Ishikawa (cell line): ENCODE data around the gene GABRB3.

Experiments
- CEBPB ChIP-seq: IDR thresholded peaks from 2 replicates; pipeline ENCODE4 v1.6.1; 2012
- CREB1 ChIP-seq: IDR thresholded peaks from 2 replicates; pipeline ENCODE4 v1.6.1; 2012; ENCODE audit warnings: low read depth
- EGR1 ChIP-seq: IDR thresholded peaks from 2 replicates; pipeline ENCODE4 v1.6.1; 2012
- EP300 ChIP-seq: IDR thresholded peaks from 2 replicates; pipeline ENCODE4 v1.6.1; 2012; ENCODE audit warnings: borderline replicate concordance
- FOXM1 ChIP-seq: IDR thresholded peaks from 2 replicates; pipeline ENCODE4 v1.6.1; 2012; ENCODE audit warnings: low read depth, borderline replicate concordance
- MAX ChIP-seq: IDR thresholded peaks from 2 replicates; pipeline ENCODE4 v1.6.1; 2012
- NFIC ChIP-seq: IDR thresholded peaks from 2 replicates; pipeline ENCODE4 v1.6.1; 2012
- RAD21 ChIP-seq: IDR thresholded peaks from 2 replicates; pipeline ENCODE4 v1.6.1; 2012; ENCODE audit warnings: low read depth
- REST ChIP-seq: IDR thresholded peaks from 2 replicates; pipeline ENCODE4 v1.6.1; 2012; ENCODE audit warnings: low read depth, mild to moderate bottlenecking
- TAF1 ChIP-seq: IDR thresholded peaks from 2 replicates; pipeline ENCODE4 v1.6.1; 2012; ENCODE audit warnings: low read depth, mild to moderate bottlenecking
- TCF12 ChIP-seq: IDR thresholded peaks from 2 replicates; pipeline ENCODE4 v1.6.1; 2012; ENCODE audit warnings: low read depth
- TEAD4 ChIP-seq: IDR thresholded peaks from 2 replicates; pipeline ENCODE4 v1.6.1; 2012
- USF1 ChIP-seq: IDR thresholded peaks from 2 replicates; pipeline ENCODE4 v1.6.1; 2012
- YY1 ChIP-seq: IDR thresholded peaks from 2 replicates; pipeline ENCODE4 v1.6.1; 2012; ENCODE audit warnings: low read depth
- ZBTB7A ChIP-seq: IDR thresholded peaks from 2 replicates; pipeline ENCODE4 v1.6.1; 2012; ENCODE audit warnings: low read depth

GABRB3 gene

GRCh38 chr15:26729030-26729429, 43.8 kb downstream of the GABRB3 start:
- TF ChIP-seq REST (no peak), ZBTB7A (no peak), MAX (no peak), TCF12 (no peak), CREB1 (no peak), EP300 (no peak), CEBPB (no peak), FOXM1 (no peak), USF1 (no peak), YY1 (no peak), RAD21 (no peak), TAF1 (no peak), EGR1 (no peak), NFIC (no peak), TEAD4 (no peak)

- no peak for TF ChIP-seq ZBTB7A
- no peak for TF ChIP-seq RAD21
- TF ChIP-seq YY1: no peak
- TF ChIP-seq EP300: no peak
- TF ChIP-seq TCF12: no peak
- TF ChIP-seq REST: no peak
- no peak for TF ChIP-seq TAF1
- no peak for TF ChIP-seq CEBPB
- TF ChIP-seq NFIC: no peak
- TF ChIP-seq TEAD4: no peak
- no peak for TF ChIP-seq MAX
- no peak for TF ChIP-seq USF1
- no peak for TF ChIP-seq CREB1
- no peak for TF ChIP-seq EGR1
- no peak for TF ChIP-seq FOXM1
Observed at GRCh38 chr15:26724381-26725150, 48.3 kb downstream of the GABRB3 start.

- no peak for TF ChIP-seq USF1
Observed at GRCh38 chr15:26722621-26723160, 50.2 kb downstream of the GABRB3 start.

- TF ChIP-seq RAD21 (no peak), TAF1 (no peak), USF1 (no peak), FOXM1 (no peak), MAX (no peak), EGR1 (no peak), YY1 (no peak), TEAD4 (no peak), ZBTB7A (no peak), EP300 (no peak), REST (no peak), CREB1 (no peak)
Observed at GRCh38 chr15:26721232-26721967, 51.5 kb downstream of the GABRB3 start.
